Stimulated activated naive CD4-positive, alpha-beta T cell (primary cell): ENCODE results near the gene CDC42EP1.

ENCODE experiments used
- DNase-seq, 6 experiments: peaks; one replicate each; lab custom pipeline; 2025; lab: John Stamatoyannopoulos, UW

The CDC42EP1 gene

DNA sequence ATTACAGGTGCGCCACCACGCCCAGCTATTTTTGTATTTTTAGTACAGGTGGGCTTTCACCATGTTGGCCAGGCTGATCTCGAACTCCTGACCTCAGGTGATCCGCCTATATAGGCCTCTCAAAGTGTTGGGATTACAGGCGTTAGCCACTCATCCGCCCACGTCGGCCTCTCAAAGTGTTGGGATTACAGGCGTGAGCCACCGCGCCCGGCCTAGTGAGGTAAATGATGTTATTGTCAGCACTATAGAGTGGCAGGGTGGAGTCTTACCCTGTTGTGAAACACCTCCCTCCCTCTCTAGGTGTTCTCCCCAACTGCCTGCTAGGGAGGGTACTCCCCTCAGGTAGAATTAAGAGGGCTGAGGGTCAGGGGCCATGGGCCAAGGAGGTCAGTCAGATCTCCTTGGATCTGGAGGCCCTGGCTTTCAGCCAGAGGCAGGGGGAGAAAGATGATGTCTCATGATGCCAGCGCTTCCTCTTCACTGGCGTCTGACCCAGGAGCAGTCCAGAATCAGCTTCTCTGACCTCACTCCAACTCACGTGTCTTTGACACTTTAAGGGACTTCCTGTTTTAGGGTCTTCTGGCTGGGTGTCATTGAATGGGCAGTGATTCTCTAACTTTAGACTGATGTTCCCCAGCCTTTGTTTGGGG lies 50.3 kb downstream of the CDC42EP1 start:
- DNase-seq, result no peak

- DNase-seq, result no peak
These were observed 50.9 kb downstream of the CDC42EP1 start for GRCh38 chr22:37611207-37611606.

DNA sequence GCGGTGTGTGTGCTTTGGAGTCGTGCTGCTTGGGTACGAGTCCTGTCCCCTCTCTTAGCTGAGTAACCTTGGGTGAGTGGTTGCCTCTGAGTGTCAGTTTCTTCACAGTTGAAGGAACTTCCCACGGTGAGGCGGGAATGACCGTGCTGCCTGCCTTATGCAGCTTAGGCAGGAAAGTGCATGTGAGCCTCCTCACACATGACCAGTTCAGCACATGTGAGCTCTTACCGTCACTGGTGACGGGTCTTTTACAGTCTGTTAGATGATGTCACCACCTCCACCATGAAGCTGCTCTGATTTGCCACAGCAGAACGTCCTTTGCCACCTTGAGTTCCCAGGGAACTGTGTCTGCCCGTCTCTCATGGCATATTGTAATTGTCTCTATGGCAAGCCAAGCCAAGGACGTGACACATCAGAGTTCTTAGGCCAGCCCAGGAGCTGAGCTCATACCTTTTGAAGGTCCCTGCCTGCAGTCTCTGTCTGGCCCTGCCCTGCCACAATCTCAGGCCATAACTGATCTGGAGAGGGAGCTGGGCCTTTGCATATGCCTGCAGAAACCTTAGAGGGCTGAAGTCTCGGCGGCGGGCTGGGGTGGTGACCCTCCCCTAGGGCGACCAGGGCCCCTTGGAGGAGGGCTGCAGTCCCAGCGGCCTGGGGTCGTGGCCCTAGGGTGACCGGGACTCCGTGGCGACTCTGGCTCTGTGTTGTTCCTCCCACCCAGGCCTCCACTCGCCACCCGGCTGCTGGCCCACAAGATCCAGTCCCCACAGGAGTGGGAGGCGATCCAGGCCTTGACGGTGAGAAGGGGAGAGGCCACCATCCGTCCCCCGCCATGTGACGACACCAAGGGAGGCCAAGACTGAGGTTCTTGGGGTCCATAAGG lies 56.2 kb downstream of the CDC42EP1 start:
- DNase-seq, result no peak

DNA sequence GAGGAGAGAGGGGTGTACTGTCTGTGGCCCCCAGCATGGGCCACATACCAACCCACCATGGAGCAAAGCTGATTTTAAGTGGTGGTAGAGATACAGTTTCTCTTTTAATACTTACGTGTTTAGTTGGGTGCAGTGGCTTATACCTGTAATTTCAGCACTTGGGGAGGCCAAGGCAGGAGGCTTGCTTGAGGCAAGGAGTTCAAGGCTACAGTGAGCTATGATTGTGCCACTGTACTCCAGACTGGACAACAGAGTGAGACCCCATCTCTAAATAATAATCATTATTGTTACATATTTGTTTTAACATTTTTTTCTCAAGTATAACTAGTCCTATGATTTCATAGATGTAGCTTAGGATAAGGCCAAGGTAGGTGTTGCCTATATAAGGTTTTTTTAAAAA lies 57.2 kb downstream of the CDC42EP1 start:
- DNase-seq, result no peak

DNA sequence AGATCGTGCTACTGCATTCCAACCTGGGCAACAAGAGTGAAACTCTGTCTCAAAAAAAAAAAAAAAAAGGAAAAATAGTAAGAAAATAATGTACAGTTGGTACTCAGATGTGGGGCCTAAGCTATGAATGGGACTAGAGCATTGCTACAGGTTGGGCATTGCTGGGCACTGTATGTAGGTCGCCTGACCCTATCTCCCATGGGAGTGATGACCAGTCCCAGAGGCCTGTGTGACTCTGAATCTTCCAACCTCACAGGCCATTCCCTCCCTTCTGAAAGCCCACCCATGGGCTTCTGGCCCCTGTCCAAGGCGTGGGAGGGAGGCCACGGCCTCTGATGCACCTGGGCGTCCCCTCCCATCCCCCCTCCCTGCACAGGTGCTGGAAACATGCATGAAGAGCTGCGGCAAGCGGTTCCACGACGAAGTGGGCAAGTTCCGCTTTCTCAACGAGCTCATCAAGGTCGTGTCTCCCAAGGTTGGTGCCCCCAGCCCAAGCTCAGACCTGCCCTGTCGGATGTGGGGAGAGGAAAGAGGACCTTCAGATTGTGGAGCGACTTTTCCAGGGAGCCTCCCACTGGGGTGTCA lies 57.9 kb downstream of the CDC42EP1 start:
- no peak for DNase-seq

- DNase-seq, result no peak
These were observed 58.4 kb downstream of the CDC42EP1 start for GRCh38 chr22:37618674-37619073.
